HG03342 (cell line): ENCODE data around the gene COL15A1.

Source experiments
- ATAC-seq: cut with Tn5 transposase; IDR thresholded peaks from one replicate; pipeline ENCODE4 v1.9.1; 2021; ENCODE audit warnings: mild to moderate bottlenecking, moderate library complexity; ENCODE audit not compliant: unreplicated experiment

COL15A1 gene

GRCh38 chr9:98944057-98944733 is 488 bp downstream of the COL15A1 start:
- no peak for ATAC-seq

GRCh38 chr9:98944734-98945074 is 997 bp downstream of the COL15A1 start:
- no peak for ATAC-seq

- ATAC-seq = no peak
Observed at GRCh38 chr9:98949565-98949964, 5.9 kb downstream of the COL15A1 start.

GRCh38 chr9:98950262-98950661 is 6.6 kb downstream of the COL15A1 start:
- ATAC-seq = no peak

GRCh38 chr9:98951967-98952366 is 8.3 kb downstream of the COL15A1 start:
- ATAC-seq = no peak

- no peak for ATAC-seq
Observed at GRCh38 chr9:98953581-98954243, 10.0 kb downstream of the COL15A1 start.

GRCh38 chr9:98954244-98954610 is 10.5 kb downstream of the COL15A1 start:
- no peak for ATAC-seq

- no peak for ATAC-seq
Observed at GRCh38 chr9:98955259-98955658, 11.6 kb downstream of the COL15A1 start.

GRCh38 chr9:98957826-98958225 is 14.1 kb downstream of the COL15A1 start:
- ATAC-seq = no peak

- ATAC-seq = no peak
Observed at GRCh38 chr9:98958271-98958984, 14.7 kb downstream of the COL15A1 start.

- ATAC-seq = no peak
Observed at GRCh38 chr9:98960409-98960808, 16.7 kb downstream of the COL15A1 start.

- no peak for ATAC-seq
Observed at GRCh38 chr9:98961513-98962180, 17.9 kb downstream of the COL15A1 start.

GRCh38 chr9:98962181-98962560 is 18.5 kb downstream of the COL15A1 start:
- ATAC-seq = no peak

- ATAC-seq = no peak
Observed at GRCh38 chr9:98962861-98963260, 19.2 kb downstream of the COL15A1 start.

GRCh38 chr9:98964201-98964600 is 20.5 kb downstream of the COL15A1 start:
- no peak for ATAC-seq

GRCh38 chr9:98964911-98965336 is 21.2 kb downstream of the COL15A1 start:
- ATAC-seq = no peak

GRCh38 chr9:98966676-98967075 is 23.0 kb downstream of the COL15A1 start:
- ATAC-seq = no peak

GRCh38 chr9:98967257-98967656 is 23.6 kb downstream of the COL15A1 start:
- no peak for ATAC-seq

GRCh38 chr9:98967680-98968079 is 24.0 kb downstream of the COL15A1 start:
- no peak for ATAC-seq

- ATAC-seq = no peak
Observed at GRCh38 chr9:98968601-98969337, 25.1 kb downstream of the COL15A1 start.

- no peak for ATAC-seq
Observed at GRCh38 chr9:98970532-98971041, 26.9 kb downstream of the COL15A1 start.
